Measurements from ENCODE around the gene C15orf39. TPM values are rescaled to one million over a fixed set of nuclear protein-coding genes. Genes with fewer than 3 reads are reported as not detected.

The C15orf39 gene
- total RNA-seq, 4 donors from 2014 or later, result 12.3 to 33.3 (median 21.5) TPM

DNA sequence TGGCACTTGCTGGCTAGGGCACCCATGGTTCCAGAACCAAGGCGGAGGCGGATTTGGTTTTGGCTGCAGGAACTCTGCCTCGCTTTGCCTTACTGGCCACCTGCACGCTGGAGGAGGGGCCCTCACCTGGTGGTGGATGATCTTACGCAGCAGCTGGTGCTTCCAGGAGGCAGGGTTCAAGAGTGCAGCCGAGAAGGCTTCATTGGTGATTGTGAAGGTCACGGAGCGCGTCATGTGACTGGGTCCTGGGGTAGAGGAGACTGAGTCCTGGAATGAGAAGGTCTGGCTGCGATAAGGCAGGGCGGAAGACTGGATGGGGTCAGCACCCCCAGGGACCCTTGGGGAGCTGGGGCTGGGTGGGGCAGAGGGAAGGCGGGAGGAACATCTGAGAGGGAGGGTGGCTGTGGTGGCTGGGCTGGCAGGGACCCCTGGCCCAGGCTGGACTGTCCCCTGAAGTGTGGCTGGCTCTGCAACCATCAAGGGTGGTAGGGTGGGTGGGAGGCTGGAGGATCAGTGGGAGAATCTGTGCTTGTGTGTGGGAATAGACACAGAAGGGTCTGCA, 30.7 kb downstream of the C15orf39 start:
- intact Hi-C loops (cut with DNase I), result loop anchor here (10.0 kb wide), 1 partner anchor 92 kb away; no protein-coding TSS in a partner anchor
- no peaks in the 10 kb centered on the region for H3K4me1 ChIP-seq
- peaks cover 0 to 76% (median 0%) of the 10 kb centered on the region in 4 donors for H3K27me3 ChIP-seq
- TF ChIP-seq POLR2A (IDR thresholded peaks at IDR 0.05), result no peak
- TF ChIP-seq, protein P1, sequence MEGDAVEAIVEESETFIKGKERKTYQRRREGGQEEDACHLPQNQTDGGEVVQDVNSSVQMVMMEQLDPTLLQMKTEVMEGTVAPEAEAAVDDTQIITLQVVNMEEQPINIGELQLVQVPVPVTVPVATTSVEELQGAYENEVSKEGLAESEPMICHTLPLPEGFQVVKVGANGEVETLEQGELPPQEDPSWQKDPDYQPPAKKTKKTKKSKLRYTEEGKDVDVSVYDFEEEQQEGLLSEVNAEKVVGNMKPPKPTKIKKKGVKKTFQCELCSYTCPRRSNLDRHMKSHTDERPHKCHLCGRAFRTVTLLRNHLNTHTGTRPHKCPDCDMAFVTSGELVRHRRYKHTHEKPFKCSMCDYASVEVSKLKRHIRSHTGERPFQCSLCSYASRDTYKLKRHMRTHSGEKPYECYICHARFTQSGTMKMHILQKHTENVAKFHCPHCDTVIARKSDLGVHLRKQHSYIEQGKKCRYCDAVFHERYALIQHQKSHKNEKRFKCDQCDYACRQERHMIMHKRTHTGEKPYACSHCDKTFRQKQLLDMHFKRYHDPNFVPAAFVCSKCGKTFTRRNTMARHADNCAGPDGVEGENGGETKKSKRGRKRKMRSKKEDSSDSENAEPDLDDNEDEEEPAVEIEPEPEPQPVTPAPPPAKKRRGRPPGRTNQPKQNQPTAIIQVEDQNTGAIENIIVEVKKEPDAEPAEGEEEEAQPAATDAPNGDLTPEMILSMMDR (IDR thresholded peaks at IDR 0.05), result no peak
- no peak overlapping the region for H3K4me3 ChIP-seq
- WGBS, 2 donors, result 90 to 94% methylated on average over 11 to 12 of the region's 12 CpGs
- H3K9me3 ChIP-seq, result no peaks in the 10 kb centered on the region
- no peak overlapping the region for H3K27ac ChIP-seq
- no peak for DNase-seq
- no peaks in the 10 kb centered on the region for H3K36me3 ChIP-seq

GRCh38 chr15:75232826-75233503, 31.3 kb downstream of the C15orf39 start:
- no peaks in the 10 kb centered on the region for H3K9me3 ChIP-seq
- no peak for TF ChIP-seq POLR2A (IDR thresholded peaks at IDR 0.05)
- TF ChIP-seq, protein P1 (IDR thresholded peaks at IDR 0.05), result no peak
- intact Hi-C loops (cut with DNase I), result loop anchor here (10.0 kb wide), 1 partner anchor 92 kb away; no protein-coding TSS in a partner anchor
- WGBS, 2 donors, result 85% methylated on average over 17 of the region's 17 CpGs
- no peaks in the 10 kb centered on the region for H3K4me1 ChIP-seq
- peaks cover 0 to 82% (median 0%) of the 10 kb centered on the region in 4 donors for H3K27me3 ChIP-seq
- no peaks in the 10 kb centered on the region for H3K36me3 ChIP-seq
- no peak overlapping the region for H3K27ac ChIP-seq
- H3K4me3 ChIP-seq, result no peak overlapping the region
- no peak for DNase-seq

DNA sequence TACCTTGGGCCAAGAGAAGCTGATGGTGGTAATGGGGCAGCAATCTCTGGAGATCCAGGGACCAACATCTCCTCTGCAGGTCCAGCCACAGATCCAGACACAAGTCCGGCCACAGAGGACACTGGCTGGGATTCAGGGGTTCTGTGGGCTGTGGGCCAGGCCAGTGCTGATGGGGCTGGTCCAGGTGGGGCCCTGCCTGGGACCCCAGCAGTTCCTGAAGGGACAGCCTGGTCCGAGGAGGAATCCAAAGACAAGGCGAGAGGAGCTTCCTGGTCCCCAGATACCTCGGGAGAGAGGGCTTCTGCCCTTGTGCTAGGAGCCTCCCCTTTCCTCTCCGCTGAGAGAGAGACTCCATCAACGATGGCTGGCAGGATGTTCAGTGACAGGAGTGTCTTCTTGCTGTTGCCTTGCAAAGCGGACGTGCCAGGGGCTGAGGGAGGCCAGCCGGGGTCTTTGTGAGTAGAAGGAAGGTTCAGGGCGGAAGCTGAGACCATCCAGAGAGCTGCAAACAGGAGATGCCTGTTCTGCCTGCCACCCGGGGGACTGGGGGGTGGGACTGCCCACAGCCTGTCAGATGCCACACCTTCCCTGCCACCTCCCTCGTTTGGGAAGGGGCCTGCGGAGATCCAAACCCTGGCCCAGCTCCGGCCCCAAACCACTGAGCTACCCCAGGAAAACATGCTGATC, 32.0 kb downstream of the C15orf39 start:
- Histone ChIP-seq H3K9me3 (no peaks in the 10 kb centered on the region), H3K27me3 (peaks cover 0 to 83% (median 0%) of the 10 kb centered on the region in 4 donors), H3K4me3 (no peak overlapping the region), H3K27ac (no peak overlapping the region), H3K4me1 (no peaks in the 10 kb centered on the region), H3K36me3 (no peaks in the 10 kb centered on the region)
- intact Hi-C loops (cut with DNase I), result loop anchor here (10.0 kb wide), 1 partner anchor 91 kb away; no protein-coding TSS in a partner anchor
- no peak for TF ChIP-seq POLR2A (IDR thresholded peaks at IDR 0.05)
- TF ChIP-seq, protein P1 (IDR thresholded peaks at IDR 0.05), result no peak
- WGBS, 2 donors, result 72 to 80% methylated on average over 1 to 2 of the region's 14 CpGs
- no peak for DNase-seq

DNA sequence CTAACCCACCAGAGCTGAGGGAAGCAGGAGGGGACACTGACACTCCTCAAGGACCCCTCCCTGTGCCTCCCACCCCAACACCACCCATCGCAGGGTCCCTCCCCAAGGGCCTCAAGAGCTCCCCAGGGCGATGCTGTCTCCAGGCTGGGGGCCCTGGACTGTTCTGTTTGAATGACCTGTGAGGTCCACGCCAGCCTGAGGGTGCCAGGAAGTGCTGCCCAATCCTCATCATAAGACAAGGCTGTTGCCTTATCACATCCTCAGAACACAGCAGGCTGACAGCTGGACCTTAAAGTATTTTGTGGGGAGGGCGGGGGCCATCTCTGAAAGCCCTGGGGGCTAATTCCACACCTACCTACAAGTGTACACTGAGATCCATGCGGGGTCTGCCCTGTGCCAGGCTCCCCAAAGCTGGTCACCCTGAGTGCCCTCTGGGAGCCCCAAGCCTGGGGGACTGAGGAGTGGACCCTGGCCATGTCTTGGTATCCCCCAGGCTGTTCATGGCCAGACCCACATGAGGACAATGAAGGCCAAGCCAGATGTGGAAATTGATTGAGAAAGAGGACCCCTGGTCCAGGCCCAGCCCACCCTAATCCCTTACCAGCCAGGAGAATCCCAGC, 32.6 kb downstream of the C15orf39 start:
- no peak for TF ChIP-seq POLR2A (IDR thresholded peaks at IDR 0.05)
- TF ChIP-seq, protein P1 (IDR thresholded peaks at IDR 0.05), result no peak
- H3K4me3 ChIP-seq, result no peak overlapping the region
- H3K27me3 ChIP-seq, result peaks cover 0 to 83% (median 0%) of the 10 kb centered on the region in 4 donors
- H3K4me1 ChIP-seq, result no peaks in the 10 kb centered on the region
- no peak for DNase-seq
- no peaks in the 10 kb centered on the region for H3K9me3 ChIP-seq
- intact Hi-C loops (cut with DNase I), result loop anchor here (10.0 kb wide), 1 partner anchor 90 kb away; no protein-coding TSS in a partner anchor
- WGBS, 2 donors, result 67% methylated on average over 1 of the region's 5 CpGs; no CpG with 5 or more reads in 1 of the 2 donors
- H3K36me3 ChIP-seq, result no peaks in the 10 kb centered on the region
- no peak overlapping the region for H3K27ac ChIP-seq
